Measurements from ENCODE around the gene LPCAT2. TPM values are rescaled to one million over a fixed set of nuclear protein-coding genes. Genes with fewer than 3 reads are reported as not detected.

Gene LPCAT2
- total and polyA plus RNA-seq, 2 of the 13 experiments (the other 11 are each of a cell fraction or from before 2014, with no cell fraction given), result 9.9 to 17.6 TPM

DNA sequence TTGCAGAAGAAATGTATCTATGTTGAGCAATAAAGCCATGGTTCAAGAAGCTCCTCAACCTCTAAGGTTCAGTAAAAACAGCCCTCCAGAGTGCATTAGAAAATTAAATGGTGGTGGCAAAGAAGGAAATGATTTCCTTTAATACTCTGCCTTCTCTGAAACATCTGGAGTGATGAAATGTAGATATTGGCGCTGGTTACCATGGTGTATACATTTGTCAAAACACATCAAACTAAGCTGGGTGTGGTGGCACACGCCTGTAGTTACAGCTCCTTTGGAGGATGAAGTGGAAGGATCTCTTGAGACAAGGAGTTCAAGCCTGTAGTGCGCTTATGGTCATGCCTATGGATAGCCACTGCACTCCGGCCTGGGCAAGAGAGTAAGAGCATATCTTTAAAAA lies 63.6 kb downstream of the LPCAT2 start:
- no peak overlapping the region for H2AFZ ChIP-seq (ENCODE audit: low read length)
- no peak for DNase-seq (ENCODE audit: low spot score)
- intact Hi-C loops (cut with micrococcal nuclease; ENCODE audit: unreplicated experiment), result no loop called here
- H3K79me2 ChIP-seq (ENCODE audit: insufficient read depth, low read length), result no peaks in the 10 kb centered on the region
- H3K4me1 ChIP-seq (ENCODE audit: insufficient read depth, low read length), result peaks cover 21% of the 10 kb centered on the region
- TF ChIP-seq PHF5A (CRISPR knock-in tag; IDR thresholded peaks at IDR 0.05; ENCODE audit: low read depth, unreplicated experiment) (no peak), ZNF552 (CRISPR knock-in tag; IDR thresholded peaks at IDR 0.05; ENCODE audit: borderline replicate concordance) (no peak), FOXK1 (CRISPR knock-in tag; IDR thresholded peaks at IDR 0.05; ENCODE audit: borderline replicate concordance, low read depth) (no peak), FIP1L1 (IDR thresholded peaks at IDR 0.05; ENCODE audit: borderline replicate concordance, insufficient read depth, low read depth, low read length) (no peak), BATF2 (CRISPR knock-in tag; IDR thresholded peaks at IDR 0.05) (no peak), EP300 (IDR thresholded peaks at IDR 0.05; ENCODE audit: low read depth in 2 of 2, low read length in 2 of 2) (no peak), EP300 (CRISPR knock-in tag; IDR thresholded peaks at IDR 0.05; ENCODE audit: borderline replicate concordance) (no peak), ZNF335 (CRISPR knock-in tag; IDR thresholded peaks at IDR 0.05) (no peak), HINFP (CRISPR knock-in tag; IDR thresholded peaks at IDR 0.05; ENCODE audit: low read depth) (no peak)
- no peaks in the 10 kb centered on the region for H3K27me3 ChIP-seq (ENCODE audit: control insufficient read depth in 1 of 2, insufficient read depth in 2 of 2, low read length in 2 of 2)
- H3K4me2 ChIP-seq (ENCODE audit: low read depth, low read length), result no peak overlapping the region
- no peak overlapping the region for H3K9ac ChIP-seq (ENCODE audit: insufficient read depth, low read depth, low read length)
- no peak for ATAC-seq
- BruUV-seq (replicated peaks), result no TSS peak
- WGBS (ENCODE audit: low lambda C conversion rate), result 88% methylated on average over 4 of the region's 4 CpGs
- no peaks in the 10 kb centered on the region for H4K20me1 ChIP-seq (ENCODE audit: insufficient read depth, low read length)
- no peak for FAIRE-seq
- H3K9me3 ChIP-seq (ENCODE audit: low read length), result no peaks in the 10 kb centered on the region
- H3K4me3 ChIP-seq (replicated peaks in 1 of 3; ENCODE audit: insufficient read depth in 1 of 3, low read depth in 2 of 3, low read length in 3 of 3), result no peak overlapping the region
- ChIA-PET POLR2A (no interaction called here), CTCF (ENCODE audit: low intra/inter-chr PET ratio, low total read pairs) (no interaction called here)
- H3K27ac ChIP-seq (ENCODE audit: extremely low read length, insufficient read depth, low read length), result no peak overlapping the region
- H3K36me3 ChIP-seq (replicated peaks in 1 of 2; ENCODE audit: control insufficient read depth in 1 of 2, insufficient read depth in 2 of 2, low read length in 2 of 2), result no peaks in the 10 kb centered on the region
- in situ Hi-C loops (cut with HindIII; ENCODE audit: extremely low pct_ligation_motif_present, low pct_unique_long_range_greater_than_20kb), result no loop called here

All from HepG2 (cell line).